Measurements from ENCODE around the gene ZSWIM8.

Gene ZSWIM8

DNA sequence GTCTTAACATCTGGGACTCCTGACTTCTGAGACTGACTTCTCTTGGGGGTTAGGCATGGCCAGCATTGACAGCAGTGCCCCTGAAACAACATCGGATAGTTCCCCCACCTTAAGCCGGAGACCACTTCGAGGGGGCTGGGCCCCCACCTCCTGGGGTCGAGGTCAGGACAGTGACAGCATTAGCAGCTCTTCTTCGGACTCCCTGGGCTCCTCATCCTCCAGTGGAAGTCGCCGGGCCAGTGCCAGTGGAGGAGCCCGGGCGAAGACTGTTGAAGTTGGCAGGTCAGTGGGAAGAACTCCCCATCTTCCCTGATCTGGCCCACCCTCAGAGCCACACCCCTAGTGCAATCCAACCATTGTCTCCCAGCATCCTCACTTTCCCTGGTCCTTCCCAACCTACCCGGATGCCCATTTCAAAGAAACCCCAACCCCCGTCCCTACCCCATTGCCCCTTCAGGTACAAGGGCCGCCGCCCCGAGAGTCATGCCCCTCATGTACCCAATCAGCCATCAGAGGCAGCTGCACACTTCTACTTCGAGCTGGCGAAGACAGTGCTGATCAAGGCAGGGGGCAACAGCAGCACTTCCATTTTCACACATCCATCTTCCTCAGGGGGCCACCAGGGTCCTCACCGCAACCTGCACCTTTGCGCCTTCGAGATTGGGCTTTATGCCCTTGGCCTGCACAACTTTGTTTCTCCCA lies 12.1 kb downstream of the ZSWIM8 start:
- DNase-seq = no peak

DNA sequence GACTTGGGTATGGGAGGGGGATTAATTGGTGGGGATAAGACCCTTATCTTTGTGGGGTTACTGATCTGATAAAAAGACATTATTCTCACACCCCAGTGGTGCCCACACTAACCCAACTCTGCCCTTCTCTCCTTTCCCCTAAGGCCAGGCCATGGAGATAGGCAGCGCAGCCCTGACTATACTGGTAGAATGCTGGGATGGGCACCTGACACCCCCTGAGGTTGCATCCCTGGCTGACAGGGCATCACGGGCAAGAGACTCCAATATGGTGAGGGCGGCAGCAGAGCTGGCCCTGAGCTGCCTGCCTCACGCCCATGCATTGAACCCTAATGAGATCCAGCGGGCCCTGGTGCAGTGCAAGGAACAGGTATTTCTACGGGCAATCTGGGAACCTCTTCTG lies 12.7 kb downstream of the ZSWIM8 start:
- DNase-seq = no peak

DNA sequence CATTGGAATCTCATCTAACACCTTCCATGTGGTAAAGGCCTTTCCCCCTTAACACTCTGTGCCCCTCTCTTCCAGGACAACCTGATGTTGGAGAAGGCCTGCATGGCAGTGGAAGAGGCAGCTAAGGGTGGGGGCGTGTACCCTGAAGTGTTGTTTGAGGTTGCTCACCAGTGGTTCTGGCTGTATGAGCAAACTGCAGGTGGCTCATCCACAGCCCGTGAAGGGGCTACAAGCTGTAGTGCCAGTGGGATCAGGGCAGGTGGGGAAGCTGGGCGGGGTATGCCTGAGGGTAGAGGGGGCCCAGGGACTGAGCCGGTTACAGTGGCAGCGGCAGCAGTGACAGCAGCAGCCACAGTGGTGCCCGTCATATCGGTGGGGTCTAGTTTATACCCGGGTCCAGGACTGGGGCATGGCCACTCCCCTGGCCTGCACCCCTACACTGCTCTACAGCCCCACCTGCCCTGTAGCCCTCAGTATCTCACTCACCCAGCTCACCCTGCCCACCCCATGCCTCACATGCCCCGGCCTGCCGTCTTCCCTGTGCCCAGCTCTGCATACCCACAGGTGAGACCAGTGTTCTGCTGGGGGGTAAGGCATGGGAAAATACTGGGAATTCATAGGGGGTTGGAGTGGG lies 13.6 kb downstream of the ZSWIM8 start:
- no peak for DNase-seq

DNA sequence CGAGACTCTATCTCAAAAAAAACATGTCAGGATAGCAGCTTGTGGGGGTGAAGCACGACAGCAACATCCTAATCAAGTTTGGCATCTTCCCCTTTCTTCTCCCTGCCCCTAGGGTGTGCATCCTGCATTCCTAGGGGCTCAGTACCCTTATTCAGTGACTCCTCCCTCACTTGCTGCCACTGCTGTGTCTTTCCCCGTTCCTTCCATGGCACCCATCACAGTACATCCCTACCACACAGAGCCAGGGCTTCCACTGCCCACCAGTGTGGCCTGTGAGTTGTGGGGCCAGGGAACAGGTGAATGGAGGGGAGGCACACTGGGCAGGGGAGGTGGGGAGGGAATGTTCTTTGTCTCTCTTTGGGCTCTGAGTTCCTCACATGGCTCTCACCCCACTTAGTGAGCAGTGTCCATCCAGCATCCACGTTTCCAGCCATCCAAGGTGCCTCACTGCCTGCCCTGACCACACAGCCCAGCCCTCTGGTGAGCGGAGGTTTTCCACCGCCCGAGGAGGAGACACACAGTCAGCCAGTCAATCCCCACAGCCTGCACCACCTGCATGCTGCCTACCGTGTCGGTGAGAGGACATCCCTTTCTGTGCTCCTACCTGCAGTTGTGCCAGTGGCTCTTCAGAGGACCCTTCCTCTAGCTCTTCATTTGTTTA lies 14.6 kb downstream of the ZSWIM8 start:
- no peak for DNase-seq

DNA sequence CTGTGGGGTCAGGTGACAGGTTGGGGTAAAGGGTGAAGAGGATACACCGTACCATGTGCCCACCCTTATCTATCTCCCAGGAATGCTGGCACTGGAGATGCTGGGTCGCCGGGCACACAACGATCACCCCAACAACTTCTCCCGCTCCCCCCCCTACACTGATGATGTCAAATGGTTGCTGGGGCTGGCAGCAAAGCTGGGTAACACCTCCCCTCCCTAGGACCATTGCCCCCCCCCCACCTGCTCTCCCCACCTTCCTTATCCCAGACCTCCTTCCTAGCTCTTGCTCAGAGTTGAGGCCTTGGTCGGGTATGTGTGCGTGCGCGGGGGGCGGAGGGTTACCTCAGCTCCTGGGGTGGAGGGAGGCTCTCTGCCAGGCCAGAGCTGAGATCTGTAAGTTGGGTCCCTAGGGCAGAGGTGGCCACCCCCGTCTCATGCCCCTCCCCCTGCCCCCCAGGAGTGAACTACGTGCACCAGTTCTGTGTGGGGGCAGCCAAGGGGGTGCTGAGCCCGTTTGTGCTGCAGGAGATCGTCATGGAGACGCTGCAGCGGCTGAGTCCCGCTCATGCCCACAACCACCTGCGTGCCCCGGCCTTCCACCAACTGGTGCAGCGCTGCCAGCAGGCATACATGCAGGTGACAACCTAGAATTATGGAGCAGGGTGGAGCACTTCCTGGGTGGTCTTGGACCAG lies 15.3 kb downstream of the ZSWIM8 start:
- DNase-seq = no peak

DNA sequence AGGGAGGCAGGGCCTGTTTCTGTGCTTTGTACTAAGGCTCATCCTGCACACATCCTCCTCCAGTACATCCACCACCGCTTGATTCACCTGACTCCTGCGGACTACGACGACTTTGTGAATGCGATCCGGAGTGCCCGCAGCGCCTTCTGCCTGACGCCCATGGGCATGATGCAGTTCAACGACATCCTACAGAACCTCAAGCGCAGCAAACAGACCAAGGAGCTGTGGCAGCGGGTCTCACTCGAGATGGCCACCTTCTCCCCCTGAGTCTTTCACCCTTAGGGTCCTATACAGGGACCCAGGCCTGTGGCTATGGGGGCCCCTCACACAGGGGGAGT lies 15.8 kb downstream of the ZSWIM8 start:
- no peak for DNase-seq

DNA sequence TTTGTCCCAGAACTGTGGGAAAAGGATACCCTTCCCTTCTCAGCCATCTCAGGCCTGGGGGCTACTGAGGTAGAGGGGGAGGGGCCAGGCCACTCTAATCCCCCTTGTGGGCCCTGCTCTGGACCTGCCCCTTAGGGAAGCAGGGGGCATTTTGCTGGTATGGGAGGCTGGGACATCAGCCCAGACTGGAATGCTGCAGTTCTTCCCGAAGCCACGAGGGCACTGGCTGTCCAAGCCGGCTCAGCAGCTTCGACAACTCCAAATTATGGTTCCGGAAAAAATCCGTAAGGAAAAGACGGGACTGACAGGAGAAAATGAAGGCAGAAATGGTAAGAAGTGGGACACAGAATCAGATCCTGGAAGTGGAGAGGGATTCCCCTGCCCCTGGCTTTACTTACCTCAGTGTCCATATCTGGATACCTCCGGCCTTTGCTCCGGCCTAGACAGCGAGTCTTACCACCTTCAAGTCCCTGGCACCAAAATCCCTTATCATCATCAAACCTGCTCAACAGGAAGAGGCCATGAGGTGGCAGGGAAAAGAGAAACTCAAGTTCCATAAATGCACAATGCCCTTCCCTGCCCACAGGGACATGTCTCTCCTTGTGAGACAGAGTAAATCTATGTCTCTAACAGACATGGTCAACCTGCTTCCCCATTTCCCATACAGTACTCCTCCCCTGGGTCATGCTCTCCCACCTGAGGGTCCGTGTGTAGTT lies 17.0 kb downstream of the ZSWIM8 start:
- no peak for DNase-seq

DNA sequence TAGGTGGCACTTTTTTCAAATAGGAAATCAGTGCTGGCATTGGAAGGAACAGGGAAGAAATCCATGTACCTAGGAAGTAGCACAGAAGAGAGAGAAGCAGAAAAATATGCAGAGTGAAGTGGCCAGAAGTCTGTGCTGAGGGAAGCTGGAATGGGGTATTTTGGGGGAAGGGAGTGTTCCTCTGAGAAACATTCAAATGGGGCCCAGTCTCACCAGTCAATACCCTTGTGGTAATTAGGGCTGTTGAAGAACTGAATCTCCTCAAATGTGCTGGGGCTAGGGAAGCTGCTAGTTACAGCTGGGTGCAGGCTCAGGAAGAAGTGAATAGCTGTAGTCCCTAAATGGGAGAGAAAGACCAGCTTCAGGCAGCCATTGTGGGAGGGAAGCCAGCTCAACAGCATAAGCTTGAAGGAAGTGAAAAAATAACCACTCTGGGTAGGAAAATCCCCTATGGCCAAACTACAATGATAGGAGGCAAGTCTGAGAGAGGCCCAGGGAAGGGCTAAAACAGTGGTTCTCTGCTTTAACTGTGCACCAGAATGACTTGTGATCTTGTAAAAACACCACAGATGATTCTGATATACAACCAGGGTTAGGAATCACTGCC lies 18.4 kb downstream of the ZSWIM8 start:
- DNase-seq = no peak

DNA sequence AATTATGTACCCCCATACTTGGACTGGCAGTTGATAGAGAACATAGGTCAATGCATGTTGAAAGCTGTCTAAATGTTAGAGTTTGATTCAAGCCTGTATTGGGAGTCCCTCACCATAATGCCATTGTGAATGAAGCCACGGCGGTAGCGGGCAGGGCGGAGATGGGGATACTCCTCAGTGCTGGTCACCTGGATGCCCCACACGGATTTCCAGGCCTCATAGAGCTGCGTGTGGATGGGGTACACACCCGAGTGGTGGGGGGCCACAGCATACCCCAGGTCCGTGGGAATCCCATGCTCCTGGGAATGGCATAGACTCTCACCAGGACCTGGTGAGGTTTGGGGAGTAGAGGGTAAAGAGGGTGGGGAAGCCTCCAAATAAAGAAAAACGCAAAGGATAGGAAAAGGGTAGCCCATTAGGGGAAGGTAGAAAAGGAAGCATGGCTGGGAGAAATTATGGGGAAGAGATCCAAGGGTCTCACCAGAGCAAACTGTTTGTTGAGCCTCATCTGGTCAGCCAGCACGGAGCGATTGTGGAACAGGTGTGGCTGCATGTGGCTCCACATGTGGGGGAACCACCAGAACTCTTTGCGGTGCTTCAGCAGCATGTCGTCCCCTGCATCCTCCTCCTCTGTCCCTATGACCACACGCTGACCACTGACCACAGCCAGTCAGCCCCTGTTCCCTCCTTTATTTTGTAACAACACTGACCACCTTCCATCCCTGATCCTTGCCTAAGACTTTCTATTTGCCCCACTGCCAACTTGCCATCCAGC lies 21.0 kb downstream of the ZSWIM8 start:
- no peak for DNase-seq

DNA sequence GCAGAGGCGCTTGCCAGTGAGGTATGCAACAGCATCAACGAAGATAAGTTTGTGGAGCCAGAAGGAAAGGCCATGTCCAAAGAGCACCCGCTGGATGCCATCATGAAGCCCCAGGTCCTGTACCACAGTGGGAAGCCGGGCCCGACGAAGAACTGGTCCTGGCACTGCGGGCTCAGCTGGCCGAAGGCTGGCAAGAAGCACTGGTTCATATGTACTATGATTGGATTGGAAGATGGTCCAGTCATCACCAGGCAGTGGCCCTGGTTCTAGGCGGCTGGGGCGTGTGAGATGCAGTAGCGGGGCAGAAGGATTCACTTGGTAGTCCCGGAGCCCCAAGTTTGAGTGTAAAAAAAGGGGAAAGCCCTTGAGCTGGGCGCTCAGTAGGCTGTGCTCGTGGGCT lies 22.1 kb downstream of the ZSWIM8 start:
- DNase-seq = no peak

DNA sequence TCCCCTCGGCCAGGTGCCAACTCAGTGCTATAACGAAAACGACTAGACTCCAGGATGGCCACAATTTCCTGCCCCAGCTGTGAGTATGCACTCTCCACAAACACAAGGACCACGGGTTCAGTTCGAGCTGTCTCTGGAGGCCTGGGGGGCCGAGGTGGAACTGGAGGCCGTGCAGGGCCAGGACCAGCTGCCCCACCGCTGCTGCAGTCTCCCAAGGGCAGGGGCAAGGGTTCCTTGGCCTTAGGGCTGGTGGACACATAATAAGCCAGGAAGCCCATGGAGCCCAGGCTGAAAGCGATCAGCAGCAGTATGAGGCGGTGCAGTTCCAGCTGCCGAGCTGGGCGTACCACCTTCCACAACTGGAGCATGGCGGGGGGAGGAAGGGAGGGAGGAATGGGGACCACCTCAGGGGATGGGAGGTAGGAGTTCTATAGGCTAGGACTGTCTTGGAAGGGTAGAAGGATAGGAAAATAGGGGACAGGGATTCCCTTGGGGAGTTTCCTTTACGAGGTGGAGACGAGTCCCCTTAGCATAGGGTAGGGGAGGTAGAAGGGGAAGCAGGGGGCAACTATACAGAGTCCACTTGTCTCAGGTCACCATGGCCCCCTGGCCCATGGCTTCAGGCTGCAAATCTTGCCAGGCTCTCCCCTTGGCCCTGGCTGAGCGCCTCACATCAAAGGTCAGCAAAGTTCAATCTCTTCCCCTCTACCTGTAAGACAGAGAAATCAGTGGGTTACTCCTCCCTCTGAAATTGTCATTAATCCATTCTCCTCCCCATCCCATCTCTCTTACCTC lies 22.8 kb downstream of the ZSWIM8 start:
- no peak for DNase-seq

DNA sequence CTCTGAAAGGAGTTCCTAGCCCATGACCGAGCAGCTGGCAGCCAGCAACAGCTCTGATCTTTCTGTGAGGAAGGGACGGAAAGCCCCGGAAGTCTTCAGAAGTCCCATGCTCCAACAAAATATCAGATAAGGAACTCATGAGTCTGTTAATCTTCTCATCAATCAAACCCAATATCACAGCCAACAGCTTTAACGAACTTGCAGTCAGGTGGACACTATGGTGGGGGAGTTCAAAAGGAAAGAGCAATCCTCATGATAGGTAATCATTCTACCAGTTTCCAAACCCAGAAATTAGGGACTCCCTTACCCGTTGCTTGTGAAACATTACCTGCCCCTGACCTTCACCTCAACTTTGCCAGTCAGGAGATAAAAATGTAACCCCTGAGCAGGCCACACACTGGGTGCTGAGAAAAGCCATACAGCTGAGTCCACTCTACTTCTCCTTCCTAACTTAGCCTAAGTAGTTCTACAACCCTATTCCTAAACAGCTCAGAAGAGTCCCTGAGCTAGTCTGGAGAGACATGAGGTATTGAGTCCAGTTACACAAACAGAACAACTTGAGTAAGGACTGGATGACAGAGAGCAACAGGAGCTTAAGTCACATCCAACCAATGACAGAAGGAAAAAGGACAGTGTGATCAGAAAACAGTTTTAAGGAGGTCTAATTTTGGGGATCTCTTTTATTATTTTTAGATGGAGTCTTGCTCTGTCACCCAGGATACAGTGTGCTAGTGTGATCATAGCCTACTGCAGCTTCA lies 23.8 kb downstream of the ZSWIM8 start:
- DNase-seq = no peak

DNA sequence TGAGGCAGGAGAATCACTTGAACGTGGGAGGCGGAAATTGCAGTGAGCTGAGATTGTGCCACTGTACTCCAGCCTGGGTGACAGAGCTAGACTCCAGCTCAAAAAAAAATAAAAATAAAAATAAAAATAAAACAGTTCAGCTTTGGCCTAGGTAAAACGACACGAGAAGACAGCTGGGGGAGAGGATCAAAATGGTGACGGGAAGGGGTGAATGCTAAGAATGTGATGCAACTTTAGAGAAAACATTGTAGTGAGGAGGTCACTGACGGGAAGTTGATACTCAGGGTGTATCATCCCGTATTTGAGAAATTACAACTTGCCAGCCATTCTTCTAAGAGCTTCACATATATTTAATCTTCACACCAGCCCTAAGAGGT lies 24.9 kb downstream of the ZSWIM8 start:
- DNase-seq = no peak

DNA sequence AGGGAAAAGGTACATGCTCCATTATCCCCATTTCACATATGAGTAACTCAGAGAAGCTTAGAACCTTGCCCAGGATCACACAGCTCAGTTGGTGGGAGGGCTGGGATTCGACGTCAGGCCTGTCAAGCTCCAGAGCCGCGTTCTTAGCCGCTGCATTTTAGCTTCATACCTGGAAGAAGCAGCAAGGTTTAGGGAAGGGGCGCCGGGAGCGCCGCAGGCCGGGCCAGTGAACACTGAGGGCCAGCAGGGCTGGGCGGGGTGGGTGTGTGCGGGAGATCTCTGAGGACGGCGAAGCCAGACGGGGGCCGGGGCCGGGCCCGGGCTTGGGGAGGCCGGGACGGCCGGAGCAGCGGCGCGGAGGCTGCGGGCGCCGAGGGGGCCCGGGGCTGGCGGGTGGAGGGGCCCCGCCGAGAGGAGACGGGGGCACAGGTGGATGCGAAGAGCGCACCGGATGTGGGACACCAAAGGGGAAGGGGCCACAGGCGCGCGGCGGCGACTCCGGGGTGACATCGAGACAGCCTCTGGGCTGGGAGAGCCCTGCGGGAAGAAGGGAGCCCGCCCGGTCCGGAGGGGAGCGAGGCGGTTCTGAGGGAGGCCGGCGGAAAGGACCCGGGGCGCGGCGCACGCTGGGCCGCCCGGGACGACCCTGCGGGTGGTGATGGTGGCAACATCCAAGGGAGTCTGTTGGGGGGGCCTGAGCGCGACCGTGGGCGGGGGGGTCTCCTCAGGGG lies 25.5 kb downstream of the ZSWIM8 start:
- DNase-seq = no peak

DNA sequence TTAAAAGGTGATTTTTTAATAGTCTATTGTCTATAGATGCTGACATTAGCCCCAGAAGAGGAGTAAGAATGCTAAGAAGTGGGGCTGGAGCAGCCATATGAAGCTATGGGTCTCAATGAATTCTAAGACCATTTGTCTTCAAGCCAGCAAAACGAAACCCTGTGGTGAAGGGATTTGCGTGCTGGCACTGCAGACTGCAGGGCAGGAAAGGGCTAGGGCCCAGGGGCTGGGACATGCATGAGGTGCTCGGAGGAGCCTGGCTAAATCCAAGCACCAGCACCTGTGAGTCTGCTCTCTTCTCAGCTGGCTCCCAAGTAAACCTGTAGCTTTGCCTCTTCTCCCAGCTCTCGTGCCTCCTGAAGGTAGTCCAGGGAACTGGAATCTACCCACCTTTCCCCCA lies 27.3 kb downstream of the ZSWIM8 start:
- DNase-seq = no peak

DNA sequence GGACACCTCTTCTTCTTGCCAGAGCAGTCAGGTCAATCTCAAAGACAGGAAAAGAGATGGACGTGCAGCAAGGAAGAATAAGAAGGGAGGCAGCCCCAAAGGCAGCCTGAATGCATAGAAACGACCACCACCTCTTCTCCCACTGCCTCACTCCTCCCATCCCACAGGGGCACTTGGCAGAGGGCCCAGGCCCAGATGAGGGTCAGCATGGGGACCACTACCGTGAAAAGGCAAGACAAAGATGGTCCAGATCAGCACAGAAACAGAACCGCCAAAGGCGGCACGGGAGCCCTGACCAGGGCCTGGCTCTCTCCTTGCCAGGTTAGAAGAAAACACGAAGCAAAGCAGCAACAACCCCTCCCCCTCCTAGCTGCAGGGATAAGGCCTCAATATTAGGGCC lies 27.9 kb downstream of the ZSWIM8 start:
- no peak for DNase-seq

DNA sequence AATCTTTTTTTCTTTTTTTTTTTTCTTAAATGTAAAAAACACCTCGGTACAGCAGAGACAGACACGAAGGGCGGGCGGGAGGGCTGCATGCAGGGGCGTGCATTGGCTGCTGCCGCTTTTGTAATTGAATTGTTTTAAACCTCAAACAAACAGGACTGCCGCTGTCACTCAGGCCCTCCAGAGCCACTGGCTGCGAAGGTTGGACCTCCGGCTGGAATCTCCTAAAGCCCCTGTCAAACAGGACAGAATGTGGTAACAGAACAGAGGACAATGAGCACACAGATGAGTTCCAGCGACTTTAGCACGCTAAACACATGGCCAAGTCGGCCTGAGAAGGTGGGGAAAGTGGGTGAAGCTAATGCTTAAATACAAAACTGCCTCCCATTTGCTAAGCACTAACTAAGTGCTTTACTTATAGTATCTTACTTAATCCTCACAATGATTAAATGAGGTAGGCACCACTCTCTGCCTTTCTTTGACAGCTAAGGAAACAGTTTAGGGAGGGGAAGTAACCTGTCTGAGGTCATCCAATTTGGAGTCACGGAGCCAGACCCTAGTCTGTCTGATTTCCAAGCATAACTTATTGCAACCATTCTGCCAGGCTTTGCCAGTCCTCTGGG lies 29.0 kb downstream of the ZSWIM8 start:
- no peak for DNase-seq

DNA sequence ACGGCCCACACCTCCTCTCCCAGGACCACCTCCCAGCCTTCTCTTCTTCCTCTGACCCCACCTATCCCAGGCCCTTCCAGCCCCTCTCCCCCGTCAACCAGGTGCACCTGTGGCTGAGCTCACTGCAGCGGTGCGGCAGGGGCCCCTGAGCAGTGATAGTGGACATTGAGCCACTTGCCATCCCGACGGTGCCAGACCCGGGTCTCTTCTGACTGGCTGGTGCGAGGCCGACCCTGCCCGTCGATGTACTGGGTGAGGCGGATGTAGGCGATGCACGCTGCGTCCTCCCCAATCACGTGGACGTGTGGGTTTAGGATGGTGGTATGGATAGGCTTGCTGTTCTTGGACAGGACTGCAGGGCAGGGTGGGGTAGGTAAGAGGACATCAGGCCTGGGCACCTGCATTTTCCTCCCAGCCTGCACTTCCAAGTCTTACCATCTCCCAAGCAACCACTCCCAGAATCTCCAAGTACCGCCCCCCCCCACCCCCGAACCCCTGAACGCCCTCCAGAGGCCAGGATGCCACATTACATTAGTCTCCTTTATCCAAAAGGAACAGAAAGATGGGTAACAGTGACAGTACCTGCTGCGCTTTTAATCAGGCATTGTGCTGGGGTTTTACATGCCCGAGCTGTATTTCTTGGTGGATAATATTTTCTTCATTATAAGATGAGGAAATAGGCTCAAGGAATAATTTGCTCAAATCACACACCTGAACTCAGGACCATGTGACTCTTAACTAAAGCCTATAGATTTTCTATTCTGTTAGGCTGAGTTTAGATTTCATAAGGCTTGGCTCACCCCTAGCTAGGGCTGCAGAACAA lies 29.7 kb downstream of the ZSWIM8 start:
- no peak for DNase-seq

DNA sequence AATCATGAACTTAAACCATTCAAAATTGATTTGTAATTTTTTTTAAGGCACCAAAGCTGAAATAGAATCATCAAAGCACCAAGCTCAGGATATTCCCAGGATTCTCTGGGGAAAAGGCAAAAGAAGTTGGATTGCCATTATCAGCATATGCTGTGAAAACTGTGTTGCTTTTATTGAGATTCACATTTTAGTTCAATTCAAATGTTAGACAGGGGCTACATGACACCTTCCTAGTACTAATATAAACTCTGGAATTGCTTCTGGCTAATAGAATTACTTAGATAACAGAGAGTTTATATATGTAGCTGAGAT lies 30.3 kb downstream of the ZSWIM8 start:
- no peak for DNase-seq

Data from NCI-H2029 treated with DMSO at 0.1 percent for 48 hours (cell line).